OCI-LY3 (cell line): ENCODE measurements around the gene HDAC4.

Experiments
- H2AFZ ChIP-seq: fragments of 200-600, 300-600 bp; shearing (Covaris generic); 2 replicates; pipeline ENCODE4 v1.6.0; 2014; ENCODE audit warnings: antibody characterized with exemption, low read depth, low read length
- H3K27ac ChIP-seq: fragments of 200-600, 300-600 bp; sonication (generic); 2 replicates; pipeline ENCODE4 v1.5.1; 2014; ENCODE audit warnings: mild to moderate bottlenecking, low read length, moderate library complexity, mixed read lengths
- H3K27me3 ChIP-seq: fragments of 200-600, 300-600 bp; sonication (generic); 2 replicates; pipeline ENCODE4 v1.6.1; 2014; ENCODE audit warnings: low read depth, low read length, mixed read lengths
- H3K36me3 ChIP-seq: fragments of 200-600, 300-600 bp; sonication (generic); replicated peaks from 2 replicates; pipeline ENCODE3; 2014; ENCODE audit warnings: low read depth, low read length, mixed read lengths
- H3K4me1 ChIP-seq: fragments of 300-600, 200-600 bp; sonication (generic); 2 replicates; pipeline ENCODE4 v1.6.1; 2014; ENCODE audit warnings: low read length, mixed read lengths
- H3K4me2 ChIP-seq: fragments of 200-600, 300-600 bp; sonication (generic); 2 replicates; pipeline ENCODE4 v1.6.1; 2014; ENCODE audit warnings: low read length, mixed read lengths
- H3K4me3 ChIP-seq: fragments of 300-600, 200-600 bp; sonication (generic); 2 replicates; pipeline ENCODE4 v1.5.1; 2014; ENCODE audit warnings: antibody characterized with exemption, mild to moderate bottlenecking, low read length, moderate library complexity
- H3K79me2 ChIP-seq: fragments of 300-600, 200-600 bp; shearing (Covaris generic); 2 replicates; pipeline ENCODE4 v1.6.1; 2014; ENCODE audit warnings: mild to moderate bottlenecking, low read length, mixed read lengths
- H3K9ac ChIP-seq: fragments of 300-600, 200-600 bp; shearing (Covaris generic); 2 replicates; pipeline ENCODE4 v1.6.0; 2014; ENCODE audit warnings: mild to moderate bottlenecking, low read length, moderate library complexity
- H3K9me3 ChIP-seq: fragments of 200-600, 300-600 bp; shearing (Covaris generic); 2 replicates; pipeline ENCODE4 v1.6.1; 2014; ENCODE audit warnings: low read length, mixed read lengths; ENCODE audit not compliant: insufficient read depth
- H4K20me1 ChIP-seq: fragments of 200-600, 300-600 bp; sonication (generic); 2 replicates; pipeline ENCODE4 v1.6.1; 2016; ENCODE audit warnings: low read length, mixed read lengths; ENCODE audit not compliant: insufficient read depth
- EZH2phosphoT487 ChIP-seq: fragments of 200-600 bp; shearing (Covaris generic); IDR thresholded peaks from 2 replicates; pipeline ENCODE4 v1.6.1; 2018; ENCODE audit warnings: antibody characterized with exemption, mixed run types, low read depth
- TF ChIP-seq, protein P1 (sequence below): fragments of 200-600, 300-600 bp; sonication (generic); IDR thresholded peaks from 2 replicates; pipeline ENCODE4 v1.5.1; 2014; ENCODE audit warnings: antibody characterized with exemption, low read length, low read depth

Gene HDAC4

DNA sequence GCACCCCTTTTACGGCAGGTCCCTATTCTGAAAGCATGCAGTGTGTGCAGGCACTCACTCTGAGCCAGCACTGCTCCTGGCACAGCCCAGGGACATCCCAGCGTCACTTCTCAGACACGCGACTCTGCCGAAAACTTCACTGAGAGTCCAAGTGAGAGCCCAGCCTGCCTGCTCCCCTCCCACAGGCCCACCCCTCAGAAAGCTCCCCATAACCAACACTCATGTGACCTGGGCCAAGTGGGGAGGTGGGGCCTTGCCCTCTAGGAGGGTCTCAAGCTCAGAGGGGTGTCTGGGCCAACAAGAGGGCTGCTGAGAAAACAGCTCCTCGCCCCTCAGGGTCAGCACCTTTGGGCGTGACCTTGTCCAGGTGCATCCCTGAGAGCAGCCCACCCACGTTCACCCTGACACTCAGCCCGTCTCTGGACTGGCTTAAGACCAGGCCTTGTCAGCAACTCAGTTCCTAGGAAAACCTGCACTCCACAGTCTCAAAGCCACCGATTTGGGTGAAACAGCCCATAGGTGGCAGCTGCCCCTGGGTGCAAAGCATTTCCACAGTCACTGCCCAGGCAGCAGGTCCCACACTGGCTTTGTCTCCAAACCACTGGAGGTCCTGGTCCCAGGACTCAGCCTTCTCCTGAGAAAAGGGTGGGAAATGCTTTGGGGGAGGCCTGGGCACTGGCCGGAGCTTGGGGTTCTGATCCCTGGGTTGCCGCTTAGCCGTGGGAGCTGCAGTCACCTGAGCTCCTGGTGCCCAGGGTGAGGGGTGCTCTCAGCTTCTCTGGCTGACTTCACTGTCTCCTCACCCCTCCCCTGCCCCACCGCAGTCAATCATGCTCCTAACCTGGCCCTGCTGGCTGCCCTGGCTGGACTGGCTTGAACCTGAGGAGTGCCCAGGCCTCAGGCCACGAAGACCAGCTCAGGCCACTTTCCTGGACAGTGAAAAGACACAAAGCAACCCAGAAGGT lies 209.6 kb downstream of the HDAC4 start:
- Histone ChIP-seq H2AFZ (no peak overlapping the region), H3K4me2 (no peak overlapping the region), H3K27me3 (no peaks in the 10 kb centered on the region), H3K36me3 (peaks cover 9% of the 10 kb centered on the region), H3K9ac (no peak overlapping the region), H3K79me2 (no peaks in the 10 kb centered on the region), H3K27ac (no peak overlapping the region), H3K4me1 (peaks cover 3% of the 10 kb centered on the region; the same call in 1 of the 2 replicates), H3K9me3 (no peaks in the 10 kb centered on the region), H4K20me1 (no peaks in the 10 kb centered on the region; the same call in 1 of the 2 replicates), H3K4me3 (no peak overlapping the region)
- TF ChIP-seq, protein P1, sequence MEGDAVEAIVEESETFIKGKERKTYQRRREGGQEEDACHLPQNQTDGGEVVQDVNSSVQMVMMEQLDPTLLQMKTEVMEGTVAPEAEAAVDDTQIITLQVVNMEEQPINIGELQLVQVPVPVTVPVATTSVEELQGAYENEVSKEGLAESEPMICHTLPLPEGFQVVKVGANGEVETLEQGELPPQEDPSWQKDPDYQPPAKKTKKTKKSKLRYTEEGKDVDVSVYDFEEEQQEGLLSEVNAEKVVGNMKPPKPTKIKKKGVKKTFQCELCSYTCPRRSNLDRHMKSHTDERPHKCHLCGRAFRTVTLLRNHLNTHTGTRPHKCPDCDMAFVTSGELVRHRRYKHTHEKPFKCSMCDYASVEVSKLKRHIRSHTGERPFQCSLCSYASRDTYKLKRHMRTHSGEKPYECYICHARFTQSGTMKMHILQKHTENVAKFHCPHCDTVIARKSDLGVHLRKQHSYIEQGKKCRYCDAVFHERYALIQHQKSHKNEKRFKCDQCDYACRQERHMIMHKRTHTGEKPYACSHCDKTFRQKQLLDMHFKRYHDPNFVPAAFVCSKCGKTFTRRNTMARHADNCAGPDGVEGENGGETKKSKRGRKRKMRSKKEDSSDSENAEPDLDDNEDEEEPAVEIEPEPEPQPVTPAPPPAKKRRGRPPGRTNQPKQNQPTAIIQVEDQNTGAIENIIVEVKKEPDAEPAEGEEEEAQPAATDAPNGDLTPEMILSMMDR, result no peak
- TF ChIP-seq EZH2phosphoT487, result no peak

DNA sequence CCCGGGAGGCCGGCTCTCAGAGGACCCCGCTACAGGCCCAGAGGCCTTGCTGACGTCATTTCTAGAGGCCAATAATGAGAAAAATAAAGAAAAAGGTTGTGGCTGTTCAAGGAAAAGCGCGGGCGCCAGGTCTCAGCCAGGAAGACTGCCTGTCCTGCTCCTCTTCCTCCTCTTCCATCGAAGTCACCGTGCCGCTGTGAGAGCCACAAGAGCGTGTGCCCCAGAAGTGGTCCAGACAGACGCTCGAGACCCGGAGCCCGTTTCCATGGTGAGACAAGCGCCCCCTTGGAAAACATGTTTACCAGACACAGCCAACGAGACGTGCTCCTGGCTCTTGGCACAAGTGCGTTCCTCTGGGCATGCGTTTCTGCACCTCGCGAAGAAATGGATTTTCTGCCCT lies 210.5 kb downstream of the HDAC4 start:
- peaks cover 3% of the 10 kb centered on the region; the same call in 1 of the 2 replicates for H3K4me1 ChIP-seq
- H3K27ac ChIP-seq, result no peak overlapping the region
- no peaks in the 10 kb centered on the region for H3K79me2 ChIP-seq

DNA sequence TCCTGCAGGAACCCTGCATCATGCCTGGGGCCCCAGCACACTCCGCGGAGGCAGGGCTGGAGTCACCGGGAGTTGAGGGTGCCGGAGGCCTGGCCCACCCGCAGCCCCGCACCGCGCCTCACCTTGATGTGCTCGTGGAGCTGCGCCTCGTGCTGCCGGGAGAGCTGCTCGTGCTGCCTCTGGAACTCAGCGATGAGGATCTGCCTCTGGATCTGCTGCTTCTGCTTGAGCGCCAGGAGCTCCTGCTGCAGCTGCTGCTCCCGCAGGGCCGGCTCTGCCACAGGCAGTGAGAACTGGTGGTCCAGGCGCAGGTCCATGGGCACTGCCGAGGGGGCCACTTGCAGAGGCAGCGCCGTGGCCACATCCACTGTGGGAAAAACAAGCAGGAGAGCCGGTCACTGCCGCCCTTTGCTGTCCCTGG lies 211.1 kb downstream of the HDAC4 start:
- no peak overlapping the region for H3K4me2 ChIP-seq
- no peaks in the 10 kb centered on the region; the same call in 1 of the 2 replicates for H4K20me1 ChIP-seq
- no peak overlapping the region for H3K4me3 ChIP-seq
- peaks cover 9% of the 10 kb centered on the region for H3K36me3 ChIP-seq
- H3K9me3 ChIP-seq, result no peaks in the 10 kb centered on the region
- TF ChIP-seq, protein P1, result no peak
- no peak for TF ChIP-seq EZH2phosphoT487
- H3K9ac ChIP-seq, result no peak overlapping the region
- H2AFZ ChIP-seq, result no peak overlapping the region
- no peaks in the 10 kb centered on the region for H3K79me2 ChIP-seq
- peaks cover 3% of the 10 kb centered on the region; the same call in 1 of the 2 replicates for H3K4me1 ChIP-seq
- H3K27ac ChIP-seq, result no peak overlapping the region
- H3K27me3 ChIP-seq, result no peaks in the 10 kb centered on the region

More for the DNA sequence above, 210.5 kb downstream of the HDAC4 start:
- Histone ChIP-seq H3K27me3 (no peaks in the 10 kb centered on the region), H4K20me1 (no peaks in the 10 kb centered on the region; the same call in 1 of the 2 replicates), H3K4me2 (no peak overlapping the region), H3K9ac (no peak overlapping the region), H3K9me3 (no peaks in the 10 kb centered on the region), H3K36me3 (peaks cover 9% of the 10 kb centered on the region), H2AFZ (no peak overlapping the region), H3K4me3 (no peak overlapping the region)
- no peak for TF ChIP-seq EZH2phosphoT487
- TF ChIP-seq, protein P1, result no peak

DNA sequence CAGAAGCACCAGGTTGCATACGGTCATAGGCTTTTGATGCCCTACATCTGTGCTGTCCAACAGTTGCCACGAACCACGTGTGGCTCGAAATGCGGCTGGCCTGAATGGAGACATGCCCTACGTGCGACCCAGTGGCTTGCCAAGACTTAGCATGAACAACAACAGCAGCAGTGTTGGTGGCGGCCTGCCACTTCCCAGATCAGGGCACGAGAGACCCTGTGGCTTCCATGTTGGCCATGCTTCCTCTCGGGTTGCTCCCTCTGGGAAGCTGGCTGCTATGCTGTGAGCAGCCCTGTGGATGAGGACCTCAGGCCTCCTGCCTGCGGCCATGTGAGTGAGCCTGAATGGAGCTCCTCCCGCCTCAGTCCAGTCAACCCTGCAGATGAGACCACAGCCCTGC lies 212.3 kb downstream of the HDAC4 start:
- no peaks in the 10 kb centered on the region for H3K9me3 ChIP-seq
- H3K27me3 ChIP-seq, result no peaks in the 10 kb centered on the region
- TF ChIP-seq EZH2phosphoT487, result no peak
- TF ChIP-seq, protein P1, result no peak
- H3K4me3 ChIP-seq, result no peak overlapping the region
- H4K20me1 ChIP-seq, result no peaks in the 10 kb centered on the region; the same call in 1 of the 2 replicates
- H3K27ac ChIP-seq, result no peak overlapping the region
- no peak overlapping the region for H3K9ac ChIP-seq
- H3K79me2 ChIP-seq, result no peaks in the 10 kb centered on the region
- H2AFZ ChIP-seq, result no peak overlapping the region
- peaks cover 3% of the 10 kb centered on the region; the same call in 1 of the 2 replicates for H3K4me1 ChIP-seq
- H3K36me3 ChIP-seq, result peaks cover 9% of the 10 kb centered on the region
- H3K4me2 ChIP-seq, result no peak overlapping the region
